Right atrium auricular region (tissue), 2 donors: ENCODE data around the gene KIF13A. TPM values are rescaled to one million over a fixed set of nuclear protein-coding genes. Genes with fewer than 3 reads are reported as not detected.

ENCODE experiments used
- DNase-seq: peaks from one replicate; pipeline ENCODE4 v3.0.0-alpha.2; 2019; ENCODE audit warnings: low spot score
- H3K27ac ChIP-seq, 2 donors: fragments of 200-600 bp; sonication (generic); 1 replicate in 1 of 2; 2 replicates in 1 of 2; pipeline ENCODE4 v1.5.1; 2016 to 2019
- H3K27me3 ChIP-seq, 2 donors: fragments of 200-600 bp; sonication (generic); one replicate each; pipeline versions ENCODE4 v1.5.1 to v1.6.0; 2017 to 2019
- H3K36me3 ChIP-seq: fragments of 200-600 bp; sonication (generic); one replicate; pipeline ENCODE4 v1.5.1; 2016
- H3K4me1 ChIP-seq, 2 donors: fragments of 200-600 bp; sonication (generic); one replicate each; pipeline versions ENCODE4 v1.5.1 to v1.6.0; 2017 to 2019
- H3K4me3 ChIP-seq, 2 donors: fragments of 200-600 bp; sonication (generic); 1 replicate in 1 of 2; 2 replicates in 1 of 2; pipeline ENCODE4 v1.5.1; 2017 to 2019; ENCODE audit warnings: mild to moderate bottlenecking in 1 of 2, moderate library complexity in 1 of 2
- H3K9me3 ChIP-seq, 2 donors: fragments of 200-600 bp; sonication (generic); one replicate each; pipeline ENCODE4 v1.5.1; 2019
- CTCF ChIP-seq, 2 donors: fragments of 200-600 bp; sonication (generic); IDR thresholded peaks; one replicate each; pipeline ENCODE4 v1.5.1; 2019; ENCODE audit warnings: antibody characterized with exemption in 2 of 2
- total RNA-seq, 2 donors: library from RNA; depleted of rRNA; stranded (reverse); fragments of >200 nt; gene quantifications; one replicate each; pipeline ENCODE4 v1.1.0, GENCODE V29; 2016

Gene KIF13A
- total RNA-seq, 2 donors from 2014 or later: 56.6 to 68.3 TPM

- Histone ChIP-seq H3K27me3 (no peaks in the 10 kb centered on the region), H3K9me3 (no peaks in the 10 kb centered on the region), H3K36me3 (no peaks in the 10 kb centered on the region), H3K4me3 (no peak overlapping the region), H3K4me1 (no peaks in the 10 kb centered on the region), H3K27ac (no peak overlapping the region)
- DNase-seq: no peak
- TF ChIP-seq CTCF (IDR thresholded peaks at IDR 0.05): no peak
Observed at GRCh38 chr6:18028332-18028731, 40.9 kb upstream of the KIF13A start.

GRCh38 chr6:18025596-18025995 is 38.2 kb upstream of the KIF13A start:
- no peaks in the 10 kb centered on the region for H3K36me3 ChIP-seq
- TF ChIP-seq CTCF (IDR thresholded peaks at IDR 0.05): no peak
- H3K9me3 ChIP-seq: no peaks in the 10 kb centered on the region
- no peak for DNase-seq
- peaks cover 0 to 4% of the 10 kb centered on the region in 2 donors for H3K4me1 ChIP-seq
- H3K4me3 ChIP-seq: no peak overlapping the region
- no peaks in the 10 kb centered on the region for H3K27me3 ChIP-seq
- no peak overlapping the region for H3K27ac ChIP-seq

- DNase-seq: no peak
- no peaks in the 10 kb centered on the region for H3K9me3 ChIP-seq
- no peak for TF ChIP-seq CTCF (IDR thresholded peaks at IDR 0.05)
- no peak overlapping the region for H3K27ac ChIP-seq
- H3K4me3 ChIP-seq: no peak overlapping the region
- no peaks in the 10 kb centered on the region for H3K36me3 ChIP-seq
- H3K4me1 ChIP-seq: peaks cover 0 to 4% of the 10 kb centered on the region in 2 donors
- no peaks in the 10 kb centered on the region for H3K27me3 ChIP-seq
Observed at GRCh38 chr6:18024876-18025275, 37.4 kb upstream of the KIF13A start.

- Histone ChIP-seq H3K27ac (no peak overlapping the region), H3K27me3 (no peaks in the 10 kb centered on the region), H3K4me1 (peaks cover 0 to 4% of the 10 kb centered on the region in 2 donors), H3K4me3 (no peak overlapping the region), H3K36me3 (no peaks in the 10 kb centered on the region), H3K9me3 (no peaks in the 10 kb centered on the region)
- no peak for TF ChIP-seq CTCF (IDR thresholded peaks at IDR 0.05)
- no peak for DNase-seq
Observed at GRCh38 chr6:18023891-18024290, 36.5 kb upstream of the KIF13A start.

GRCh38 chr6:18022398-18023231 is 35.2 kb upstream of the KIF13A start:
- no peak for DNase-seq
- Histone ChIP-seq H3K4me3 (no peak overlapping the region), H3K27me3 (no peaks in the 10 kb centered on the region), H3K36me3 (no peaks in the 10 kb centered on the region), H3K9me3 (no peaks in the 10 kb centered on the region), H3K27ac (no peak overlapping the region), H3K4me1 (peaks cover 0 to 4% of the 10 kb centered on the region in 2 donors)
- no peak for TF ChIP-seq CTCF (IDR thresholded peaks at IDR 0.05)
